CD8-positive, alpha-beta memory T cell (primary cell): ENCODE measurements around the gene PRKG1. TPM values are rescaled to one million over a fixed set of nuclear protein-coding genes. Genes with fewer than 3 reads are reported as not detected.

Source experiments
- CTCF ChIA-PET: fragments of 350-600 bp; sonication (Branson Sonifier 250); formaldehyde crosslinking; loops from one replicate; lab custom pipeline; 2021; ENCODE audit warnings: antibody characterized with exemption; lab: Charles Lee
- POLR2A ChIA-PET: fragments of 350-600 bp; sonication (Branson Sonifier 250); formaldehyde crosslinking; loops from one replicate; lab custom pipeline; 2021; ENCODE audit warnings: antibody characterized with exemption; lab: Charles Lee
- DNase-seq, 5 donors: peaks; one replicate each; pipeline versions ENCODE4 v3.0.0 to v3.0.0-alpha.2; 2020 to 2022; ENCODE audit warnings: mixed read lengths in 1 of 5
- H3K27ac ChIP-seq: one replicate; pipeline ENCODE4 v1.7.0; 2013; ENCODE audit warnings: low read depth, mild to moderate bottlenecking, low read length, moderate library complexity
- H3K27me3 ChIP-seq: 2 replicates; pipeline ENCODE4 v1.7.0; 2013; ENCODE audit warnings: low read length, mild to moderate bottlenecking; ENCODE audit not compliant: insufficient read depth, poor library complexity, severe bottlenecking
- H3K36me3 ChIP-seq: 2 replicates; pipeline ENCODE4 v1.7.0; 2013; ENCODE audit warnings: mild to moderate bottlenecking, low read length, moderate library complexity; ENCODE audit not compliant: insufficient read depth
- H3K4me1 ChIP-seq: 2 replicates; pipeline ENCODE4 v1.7.0; 2013; ENCODE audit warnings: mild to moderate bottlenecking, low read length, moderate library complexity; ENCODE audit not compliant: insufficient read depth
- H3K4me3 ChIP-seq: 2 replicates; pipeline ENCODE4 v1.7.0; 2013; ENCODE audit warnings: mild to moderate bottlenecking, low read length
- H3K9me3 ChIP-seq: 2 replicates; pipeline ENCODE4 v1.7.0; 2013; ENCODE audit warnings: mild to moderate bottlenecking, low read length
- H3K27ac Mint-ChIP-seq, 8 donors: one replicate each; pipeline ENCODE4 v1.8.0; 2020 to 2021; ENCODE audit warnings: mixed read lengths in 8 of 8, mild to moderate bottlenecking in 6 of 8, inconsistent platforms in 3 of 8, moderate library complexity in 3 of 8
- H3K27me3 Mint-ChIP-seq, 2 donors: one replicate each; pipeline ENCODE4 v1.8.0; 2020 to 2021; ENCODE audit warnings: mixed read lengths in 2 of 2, mild to moderate bottlenecking in 1 of 2, moderate library complexity in 1 of 2
- H3K36me3 Mint-ChIP-seq, 3 donors: one replicate each; pipeline ENCODE4 v1.8.0; 2020 to 2021; ENCODE audit warnings: mixed read lengths in 3 of 3, inconsistent platforms in 1 of 3, mild to moderate bottlenecking in 1 of 3
- H3K4me1 Mint-ChIP-seq, 3 donors: one replicate each; pipeline ENCODE4 v1.8.0; 2020 to 2021; ENCODE audit warnings: mixed read lengths in 3 of 3, inconsistent platforms in 1 of 3, mild to moderate bottlenecking in 1 of 3
- H3K4me3 Mint-ChIP-seq, 7 donors: one replicate each; pipeline ENCODE4 v1.8.0; 2020 to 2021; ENCODE audit warnings: mixed read lengths in 7 of 7, mild to moderate bottlenecking in 6 of 7, moderate library complexity in 4 of 7, inconsistent platforms in 2 of 7
- H3K9me3 Mint-ChIP-seq, 5 donors: one replicate each; pipeline ENCODE4 v1.8.0; 2020 to 2022; ENCODE audit warnings: mixed read lengths in 5 of 5, mild to moderate bottlenecking in 3 of 5, moderate library complexity in 2 of 5, inconsistent platforms in 1 of 5
- polyA plus RNA-seq: library from polyadenylated mRNA; unstranded; fragments of 300-500 nt; fragmentation: Illumina TruSeq; gene quantifications from one replicate; pipeline ENCODE4 v1.2.3, GENCODE V29; 2021
- total RNA-seq, 2 experiments: library from RNA; stranded (reverse); gene quantifications; one replicate each; pipeline ENCODE4 v1.2.3, GENCODE V29; 2021

PRKG1 gene
- total and polyA plus RNA-seq, 3 experiments from 2014 or later, result not detected

DNA sequence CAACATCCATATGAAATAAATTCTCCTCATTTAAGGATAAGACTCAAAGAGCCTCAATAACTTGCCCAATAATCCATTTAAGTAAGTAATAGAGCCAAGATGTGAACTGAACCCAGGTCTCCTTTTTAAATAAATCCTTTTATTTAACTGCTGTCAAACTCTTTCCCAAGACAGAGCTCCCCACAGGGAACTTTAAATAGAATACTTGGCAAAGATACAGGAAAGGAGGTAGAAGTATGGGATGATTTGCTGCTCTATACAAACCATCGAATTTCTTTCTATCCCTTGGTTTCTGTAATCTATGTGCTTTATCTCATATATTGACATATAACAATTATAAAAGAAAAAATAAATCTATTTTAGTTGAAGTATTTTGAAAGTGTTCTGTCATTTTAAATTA is 329.2 kb downstream of the PRKG1 start:
- Histone ChIP-seq H3K27me3 (no peaks in the 10 kb centered on the region), H3K9me3 (no peaks in the 10 kb centered on the region), H3K4me3 (no peak overlapping the region), H3K27ac (no peak overlapping the region), H3K36me3 (no peaks in the 10 kb centered on the region), H3K4me1 (no peaks in the 10 kb centered on the region)
- ChIA-PET POLR2A (no interaction called here), CTCF (no interaction called here)
- H3K9me3 Mint-ChIP-seq, result peaks cover 0 to 2% (median 0%) of the 10 kb centered on the region in 5 donors
- H3K36me3 Mint-ChIP-seq, result no peaks in the 10 kb centered on the region
- H3K27ac Mint-ChIP-seq, result no peak overlapping the region
- H3K4me1 Mint-ChIP-seq, result no peaks in the 10 kb centered on the region
- H3K27me3 Mint-ChIP-seq, result no peaks in the 10 kb centered on the region
- H3K4me3 Mint-ChIP-seq, result no peak overlapping the region
- no peak for DNase-seq

DNA sequence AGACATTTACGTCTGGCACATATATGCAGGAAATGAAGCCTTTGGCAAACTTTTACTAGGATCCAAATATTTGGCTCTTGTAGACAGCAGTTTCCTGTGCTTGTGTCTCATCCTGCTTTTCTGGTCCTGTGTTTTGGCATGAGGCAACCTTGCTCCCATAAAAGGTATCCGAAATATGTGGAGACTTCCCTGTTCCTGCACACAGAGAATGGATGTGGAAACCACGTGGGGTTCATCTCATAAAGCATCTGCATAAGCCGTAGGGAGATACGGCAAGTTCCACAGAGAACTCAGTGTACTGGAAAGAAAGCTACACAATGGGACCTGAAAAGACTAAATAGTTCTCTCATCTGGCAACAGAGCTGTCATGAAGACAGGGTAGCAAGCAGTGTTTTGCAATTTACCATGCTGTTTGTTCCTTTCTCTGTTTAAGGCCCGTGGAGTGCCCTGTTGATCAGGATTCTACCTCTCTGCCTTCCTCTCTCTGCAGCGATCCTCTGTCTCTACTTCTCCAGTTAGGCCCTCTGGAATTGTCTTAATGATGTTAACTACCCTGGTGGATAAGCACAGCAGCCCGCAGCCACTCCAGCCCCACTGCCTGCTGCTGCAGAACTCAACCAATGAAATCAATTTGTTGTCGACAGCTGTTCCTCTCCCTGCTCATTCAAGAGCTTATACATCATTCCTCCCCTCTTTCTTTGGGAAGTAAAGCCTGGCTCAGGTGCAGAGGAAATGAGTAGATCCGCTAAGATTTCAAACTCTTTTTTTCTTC is 331.5 kb downstream of the PRKG1 start:
- Histone ChIP-seq H3K9me3 (no peaks in the 10 kb centered on the region), H3K36me3 (no peaks in the 10 kb centered on the region), H3K27ac (no peak overlapping the region), H3K4me1 (no peaks in the 10 kb centered on the region), H3K27me3 (no peaks in the 10 kb centered on the region), H3K4me3 (no peak overlapping the region)
- ChIA-PET CTCF (no interaction called here), POLR2A (no interaction called here)
- Mint-ChIP-seq H3K9me3 (peaks cover 0 to under 1% (median 0%) of the 10 kb centered on the region in 5 donors), H3K4me3 (peak overlapping the region in 1 of 7 donors; percentile 28), H3K36me3 (no peaks in the 10 kb centered on the region), H3K27ac (no peak overlapping the region), H3K27me3 (no peaks in the 10 kb centered on the region), H3K4me1 (no peaks in the 10 kb centered on the region)
- no peak for DNase-seq

DNA sequence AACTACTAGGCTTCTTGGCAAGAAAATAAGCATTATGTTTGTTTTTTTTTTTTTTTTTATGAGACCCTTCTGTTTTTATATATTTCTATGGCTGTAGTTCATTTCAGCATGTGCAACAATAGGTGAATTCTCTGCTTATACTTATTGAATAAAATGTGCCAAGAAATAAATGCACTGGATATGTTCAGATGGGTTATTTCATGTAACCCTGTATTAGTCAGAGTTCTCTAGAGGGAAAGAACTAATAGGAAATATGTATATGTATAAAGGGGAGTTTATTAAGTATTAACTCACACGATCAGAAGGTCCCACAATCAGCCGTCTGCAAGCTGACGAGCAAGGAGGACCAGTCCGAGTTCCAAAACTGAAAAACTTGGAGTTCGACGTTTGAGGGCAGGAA is 332.3 kb downstream of the PRKG1 start:
- Mint-ChIP-seq H3K27ac (no peak overlapping the region), H3K27me3 (no peaks in the 10 kb centered on the region), H3K36me3 (no peaks in the 10 kb centered on the region), H3K4me1 (no peaks in the 10 kb centered on the region), H3K4me3 (no peak overlapping the region), H3K9me3 (no peaks in the 10 kb centered on the region)
- Histone ChIP-seq H3K4me3 (no peak overlapping the region), H3K9me3 (no peaks in the 10 kb centered on the region), H3K27me3 (no peaks in the 10 kb centered on the region), H3K4me1 (no peaks in the 10 kb centered on the region), H3K27ac (no peak overlapping the region), H3K36me3 (no peaks in the 10 kb centered on the region)
- no peak for DNase-seq
- CTCF ChIA-PET, result no interaction called here
- POLR2A ChIA-PET, result no interaction called here

DNA sequence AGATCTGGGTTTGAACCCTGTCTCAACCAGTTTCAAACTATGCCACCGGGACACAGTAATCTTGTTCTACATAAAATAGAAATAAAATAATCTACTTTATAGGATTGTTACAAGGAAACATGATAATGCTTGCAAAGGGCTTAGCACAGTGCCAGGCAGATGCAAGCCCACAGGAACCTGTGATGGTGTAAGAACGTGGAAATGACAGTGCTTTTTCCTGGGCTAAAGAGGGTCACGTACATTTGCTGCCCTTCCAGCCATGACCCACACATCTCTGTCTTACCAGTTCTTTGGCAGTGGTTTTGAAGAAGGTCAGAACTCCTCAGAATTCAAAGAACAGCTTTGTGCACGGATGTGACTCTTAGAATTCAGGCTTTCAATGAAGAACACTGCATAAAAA is 342.2 kb downstream of the PRKG1 start:
- Histone ChIP-seq H3K27ac (no peak overlapping the region), H3K27me3 (no peaks in the 10 kb centered on the region), H3K4me3 (no peak overlapping the region), H3K4me1 (no peaks in the 10 kb centered on the region), H3K36me3 (no peaks in the 10 kb centered on the region), H3K9me3 (no peaks in the 10 kb centered on the region)
- H3K9me3 Mint-ChIP-seq, result peaks cover 0 to 2% (median 0%) of the 10 kb centered on the region in 5 donors
- no peak for DNase-seq
- POLR2A ChIA-PET, result no interaction called here
- H3K27me3 Mint-ChIP-seq, result no peaks in the 10 kb centered on the region
- H3K4me1 Mint-ChIP-seq, result no peaks in the 10 kb centered on the region
- H3K36me3 Mint-ChIP-seq, result no peaks in the 10 kb centered on the region
- CTCF ChIA-PET, result no interaction called here
- H3K27ac Mint-ChIP-seq, result no peak overlapping the region
- no peak overlapping the region for H3K4me3 Mint-ChIP-seq

DNA sequence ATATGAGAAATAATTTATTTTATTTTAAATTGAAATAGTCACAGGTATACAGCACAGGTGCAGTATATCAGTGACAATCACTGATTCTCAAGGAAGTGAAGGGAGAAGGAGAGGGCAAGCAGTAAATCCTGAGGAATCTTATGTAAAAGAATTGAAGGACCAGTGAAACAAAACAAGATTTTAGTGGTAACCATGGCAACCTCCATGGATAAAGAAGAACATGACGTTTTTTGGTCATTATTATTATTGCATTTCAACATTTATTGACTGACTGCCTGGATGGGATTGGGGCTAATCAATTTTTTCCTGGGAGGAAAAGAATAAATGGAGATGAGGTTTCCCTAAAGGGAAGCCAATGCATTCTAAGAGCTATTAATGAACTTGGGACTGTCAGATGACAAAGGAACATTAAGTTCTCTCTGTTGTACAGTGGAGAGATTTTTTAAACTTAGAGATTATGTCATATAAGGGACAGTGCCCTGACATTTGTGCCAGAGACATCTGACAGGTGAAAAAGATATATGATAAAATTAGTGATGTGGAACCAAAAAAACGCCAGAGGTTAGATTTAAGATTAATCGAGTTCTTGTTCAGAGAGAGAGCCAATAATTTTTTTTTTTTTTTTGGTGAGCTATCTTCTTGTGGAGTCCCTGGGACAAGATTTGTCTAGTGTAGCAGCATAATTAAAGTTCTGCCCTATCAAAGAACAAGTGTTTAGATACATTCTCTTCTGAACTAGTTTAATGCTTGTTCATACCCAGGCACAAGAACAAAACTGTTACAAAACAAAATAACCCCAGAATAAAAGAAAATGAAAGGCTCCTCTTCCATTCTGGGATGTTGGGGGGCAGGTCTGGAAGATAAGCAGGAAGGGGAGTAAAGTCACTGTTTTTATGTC is 345.2 kb downstream of the PRKG1 start:
- ChIA-PET CTCF (interaction anchor here (1.8 kb wide), 1 partner anchor 9 kb away, joined by 7 read pairs; no protein-coding TSS in a partner anchor), POLR2A (no interaction called here)
- Mint-ChIP-seq H3K4me1 (peaks cover 2 to 5% (median 5%) of the 10 kb centered on the region in 3 donors), H3K9me3 (peaks cover 0 to 2% (median 0%) of the 10 kb centered on the region in 5 donors), H3K36me3 (no peaks in the 10 kb centered on the region), H3K4me3 (no peak overlapping the region), H3K27ac (no peak overlapping the region), H3K27me3 (no peaks in the 10 kb centered on the region)
- H3K27ac ChIP-seq, result no peak overlapping the region
- no peak overlapping the region for H3K4me3 ChIP-seq
- no peaks in the 10 kb centered on the region for H3K27me3 ChIP-seq
- no peaks in the 10 kb centered on the region for H3K36me3 ChIP-seq
- H3K4me1 ChIP-seq, result no peaks in the 10 kb centered on the region
- DNase-seq, result no peak
- no peaks in the 10 kb centered on the region for H3K9me3 ChIP-seq

DNA sequence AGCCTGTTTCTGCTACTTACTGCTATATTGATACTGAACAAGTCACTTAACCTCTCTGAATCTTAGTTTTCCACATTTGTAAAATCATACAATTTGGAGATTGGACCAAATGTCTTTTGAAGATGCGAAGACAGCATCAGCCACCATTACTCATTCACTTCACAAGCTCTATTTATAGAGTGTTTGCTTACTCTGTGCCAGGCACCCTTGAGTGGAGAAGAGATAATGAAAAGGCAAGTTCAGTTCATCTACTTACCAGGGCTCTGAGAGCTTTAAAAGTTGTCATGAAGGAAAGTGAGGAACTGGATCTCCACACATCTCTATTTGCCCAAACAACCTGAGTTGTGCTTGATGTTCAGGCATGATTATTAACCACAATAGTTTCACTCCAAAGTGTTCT is 347.6 kb downstream of the PRKG1 start:
- CTCF ChIA-PET, result interaction anchor here (1.1 kb wide), 1 partner anchor 359 kb away, joined by 4 read pairs; no protein-coding TSS in a partner anchor

DNA sequence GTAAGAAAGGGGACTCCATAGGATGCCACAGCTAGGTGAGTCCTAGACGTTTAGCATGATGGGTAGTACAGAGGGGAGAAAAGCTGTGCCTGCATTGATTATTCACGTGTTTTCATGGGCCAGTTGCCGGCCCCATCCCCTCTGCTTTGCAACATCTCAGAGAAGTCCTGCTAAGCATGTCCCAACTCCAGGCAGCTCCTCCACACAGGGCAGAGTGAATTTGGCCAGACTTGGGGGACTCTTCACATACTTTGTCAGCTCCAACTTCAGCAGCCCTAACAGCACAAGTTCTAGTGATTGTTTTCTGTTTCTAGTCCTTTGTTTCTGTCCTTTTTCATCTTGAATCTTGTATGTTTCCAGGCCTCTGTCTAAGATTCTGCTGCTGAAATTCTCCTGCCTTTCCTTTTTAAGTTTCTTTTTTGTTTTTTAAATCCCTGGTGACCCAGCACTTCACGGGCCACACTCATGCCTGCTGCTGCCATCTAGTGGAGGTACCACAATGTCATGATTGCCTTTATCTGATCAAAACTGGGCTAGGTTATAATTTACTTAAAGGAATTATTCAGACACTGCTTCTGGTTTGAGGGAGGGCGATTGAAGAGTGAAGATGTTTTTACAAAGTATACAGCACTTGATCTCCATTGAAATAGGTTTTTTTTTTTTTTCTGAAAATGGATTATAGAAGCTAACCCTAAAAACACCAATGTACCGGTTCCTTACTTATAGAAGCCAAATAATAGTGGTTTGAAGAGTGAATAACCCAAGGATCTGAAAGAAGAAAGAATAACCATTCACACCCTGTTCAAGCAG is 348.2 kb downstream of the PRKG1 start:
- no peaks in the 10 kb centered on the region for H3K9me3 ChIP-seq
- H3K36me3 Mint-ChIP-seq, result no peaks in the 10 kb centered on the region
- ChIA-PET POLR2A (no interaction called here), CTCF (interaction anchor here (1.1 kb wide), 1 partner anchor 359 kb away, joined by 4 read pairs; no protein-coding TSS in a partner anchor)
- H3K27ac ChIP-seq, result no peak overlapping the region
- H3K27me3 Mint-ChIP-seq, result no peaks in the 10 kb centered on the region
- H3K27me3 ChIP-seq, result no peaks in the 10 kb centered on the region
- H3K36me3 ChIP-seq, result no peaks in the 10 kb centered on the region
- no peak overlapping the region for H3K4me3 ChIP-seq
- H3K27ac Mint-ChIP-seq, result peak overlapping the region in 1 of 8 donors; percentile 64
- no peaks in the 10 kb centered on the region for H3K4me1 ChIP-seq
- peaks cover 0 to 2% (median 0%) of the 10 kb centered on the region in 5 donors for H3K9me3 Mint-ChIP-seq
- H3K4me1 Mint-ChIP-seq, result peaks cover 2 to 5% (median 5%) of the 10 kb centered on the region in 3 donors
- DNase-seq, result peak in 4 of 5 donors; percentile 2 to 49 (median 13)
- H3K4me3 Mint-ChIP-seq, result peak overlapping the region in 1 of 7 donors; percentile 29

More for the DNA sequence above, 347.6 kb downstream of the PRKG1 start:
- no peaks in the 10 kb centered on the region for H3K27me3 Mint-ChIP-seq
- H3K4me1 Mint-ChIP-seq, result peaks cover 2 to 5% (median 5%) of the 10 kb centered on the region in 3 donors
- no peak overlapping the region for H3K4me3 Mint-ChIP-seq
- Histone ChIP-seq H3K4me3 (no peak overlapping the region), H3K4me1 (no peaks in the 10 kb centered on the region), H3K36me3 (no peaks in the 10 kb centered on the region), H3K9me3 (no peaks in the 10 kb centered on the region), H3K27me3 (no peaks in the 10 kb centered on the region), H3K27ac (no peak overlapping the region)
- H3K27ac Mint-ChIP-seq, result no peak overlapping the region
- H3K9me3 Mint-ChIP-seq, result peaks cover 0 to 2% (median 0%) of the 10 kb centered on the region in 5 donors
- DNase-seq, result no peak
- POLR2A ChIA-PET, result no interaction called here
- H3K36me3 Mint-ChIP-seq, result no peaks in the 10 kb centered on the region
